Uterus (tissue), 2 donors: ENCODE measurements around the gene ACACB.

Experiments used
- CTCF ChIP-seq, 4 experiments: fragments of 200-600 bp in 2 of 4; fragments of 450-650 bp in 2 of 4; sonication (generic) in 2 of 4; IDR thresholded peaks; one replicate each; pipeline ENCODE4 v1.5.1; 2016 to 2019; ENCODE audit warnings: antibody characterized with exemption in 4 of 4, mild to moderate bottlenecking in 2 of 4, moderate library complexity in 1 of 4
- POLR2A ChIP-seq, 2 donors: fragments of 450-650 bp; IDR thresholded peaks; one replicate each; pipeline ENCODE4 v1.6.1; 2016; ENCODE audit warnings: antibody characterized with exemption in 2 of 2, mild to moderate bottlenecking in 1 of 2, moderate library complexity in 1 of 2

GRCh38 chr12:109166371-109166770 is 50.0 kb downstream of the ACACB start:
- TF ChIP-seq CTCF (IDR thresholded peaks at IDR 0.05) (no peak), POLR2A (IDR thresholded peaks at IDR 0.05) (no peak)
